Adipocyte (in vitro differentiated cells): ENCODE measurements around the gene SNED1.
"Not testable (repeated sequence)": the region's sequence is repeated elsewhere in the genome, so short reads cannot be mapped to it uniquely, and the experiment has no call there.

Experiments used
- DNase-seq: peaks from one replicate; pipeline ENCODE4 v3.0.0-alpha.2; 2015; ENCODE audit warnings: low read depth
- H3K27me3 ChIP-seq: replicated peaks from 2 replicates; pipeline ENCODE4 v1.7.0; 2013; ENCODE audit warnings: mild to moderate bottlenecking, low read length, moderate library complexity; ENCODE audit not compliant: control insufficient read depth, insufficient read depth
- H3K36me3 ChIP-seq: 2 replicates; pipeline ENCODE4 v1.7.0; 2013; ENCODE audit warnings: low read length, mild to moderate bottlenecking, moderate library complexity; ENCODE audit not compliant: control insufficient read depth, insufficient read depth, severe bottlenecking
- H3K4me1 ChIP-seq: 2 replicates; pipeline ENCODE4 v1.7.0; 2013; ENCODE audit warnings: mild to moderate bottlenecking, low read length, moderate library complexity; ENCODE audit not compliant: control insufficient read depth, insufficient read depth
- H3K4me3 ChIP-seq: 2 replicates; pipeline ENCODE4 v1.7.0; 2013; ENCODE audit warnings: mild to moderate bottlenecking, low read length, moderate library complexity
- H3K9ac ChIP-seq: 2 replicates; pipeline ENCODE4 v1.7.0; 2013; ENCODE audit warnings: mild to moderate bottlenecking, low read length, moderate library complexity
- H3K9me3 ChIP-seq: 2 replicates; pipeline ENCODE4 v1.7.0; 2013; ENCODE audit warnings: mild to moderate bottlenecking, low read length, moderate library complexity; ENCODE audit not compliant: control insufficient read depth

SNED1 gene

GRCh38 chr2:241095594-241096290, 97.3 kb downstream of the SNED1 start:
- no peak overlapping the region for H3K4me3 ChIP-seq
- no peaks in the 10 kb centered on the region for H3K27me3 ChIP-seq
- H3K4me1 ChIP-seq, result peaks cover 26% of the 10 kb centered on the region
- H3K9ac ChIP-seq, result no peak overlapping the region
- H3K36me3 ChIP-seq, result peaks cover 66% of the 10 kb centered on the region
- no peaks in the 10 kb centered on the region for H3K9me3 ChIP-seq
- no peak for DNase-seq

GRCh38 chr2:241096979-241097378, 98.6 kb downstream of the SNED1 start:
- Histone ChIP-seq H3K27me3 (no peaks in the 10 kb centered on the region), H3K9ac (no peak overlapping the region), H3K9me3 (no peaks in the 10 kb centered on the region), H3K36me3 (peaks cover 55% of the 10 kb centered on the region), H3K4me1 (peaks cover 32% of the 10 kb centered on the region), H3K4me3 (no peak overlapping the region)
- no peak for DNase-seq

- no peak overlapping the region for H3K4me3 ChIP-seq
- peaks cover 20% of the 10 kb centered on the region for H3K4me1 ChIP-seq
- no peak for DNase-seq
- H3K36me3 ChIP-seq, result peaks cover 40% of the 10 kb centered on the region
- no peak overlapping the region for H3K9ac ChIP-seq
- no peaks in the 10 kb centered on the region for H3K9me3 ChIP-seq
- no peaks in the 10 kb centered on the region for H3K27me3 ChIP-seq
These were observed 100.8 kb downstream of the SNED1 start for GRCh38 chr2:241099246-241099645.

GRCh38 chr2:241102239-241102803, 103.9 kb downstream of the SNED1 start, which contains the start of gene MTERF4:
TSS of gene MTERF4 (minus strand) at chr2:241102287. CDS start at chr2:241102273, 14 bp downstream.
- Histone ChIP-seq H3K9ac (peak within 1 kb of the TSS; percentile 94), H3K36me3 (peaks cover 11% of the 10 kb centered on the region), H3K4me1 (peaks cover 20% of the 10 kb centered on the region), H3K4me3 (peak within 1 kb of the TSS; percentile 95), H3K9me3 (no peaks in the 10 kb centered on the region), H3K27me3 (no peaks in the 10 kb centered on the region)
- DNase-seq, result peak; percentile 93

GRCh38 chr2:241103176-241103595, 104.8 kb downstream of the SNED1 start:
- Histone ChIP-seq H3K9ac (peak overlapping the region; percentile 94), H3K4me3 (peak overlapping the region; percentile 95), H3K9me3 (no peaks in the 10 kb centered on the region), H3K4me1 (peaks cover 20% of the 10 kb centered on the region), H3K27me3 (no peaks in the 10 kb centered on the region), H3K36me3 (peaks cover 6% of the 10 kb centered on the region)
- DNase-seq, result no peak

GRCh38 chr2:241104611-241105010, 106.2 kb downstream of the SNED1 start:
- peaks cover 20% of the 10 kb centered on the region for H3K4me1 ChIP-seq
- H3K9ac ChIP-seq, H3K9me3 ChIP-seq, H3K27me3 ChIP-seq, H3K36me3 ChIP-seq, DNase-seq, H3K4me3 ChIP-seq: not testable (repeated sequence)

GRCh38 chr2:241105641-241106040, 107.2 kb downstream of the SNED1 start:
- H3K9ac ChIP-seq, result no peak overlapping the region
- peaks cover 19% of the 10 kb centered on the region for H3K4me1 ChIP-seq
- no peaks in the 10 kb centered on the region for H3K9me3 ChIP-seq
- H3K36me3 ChIP-seq, result no peaks in the 10 kb centered on the region
- no peaks in the 10 kb centered on the region for H3K27me3 ChIP-seq
- no peak overlapping the region for H3K4me3 ChIP-seq
- no peak for DNase-seq

- Histone ChIP-seq H3K4me1 (peaks cover 10% of the 10 kb centered on the region), H3K9me3 (no peaks in the 10 kb centered on the region), H3K4me3 (no peak overlapping the region), H3K27me3 (no peaks in the 10 kb centered on the region), H3K9ac (no peak overlapping the region), H3K36me3 (no peaks in the 10 kb centered on the region)
- DNase-seq, result no peak
These were observed 108.8 kb downstream of the SNED1 start for GRCh38 chr2:241107031-241107783.

GRCh38 chr2:241108271-241109209, 110.1 kb downstream of the SNED1 start:
- no peak for DNase-seq
- Histone ChIP-seq H3K36me3 (no peaks in the 10 kb centered on the region), H3K9ac (no peak overlapping the region), H3K27me3 (no peaks in the 10 kb centered on the region), H3K4me3 (no peak overlapping the region), H3K4me1 (peaks cover 1% of the 10 kb centered on the region), H3K9me3 (no peaks in the 10 kb centered on the region)

- no peak overlapping the region for H3K4me3 ChIP-seq
- H3K9ac ChIP-seq, result no peak overlapping the region
- no peak for DNase-seq
- H3K4me1 ChIP-seq, result no peaks in the 10 kb centered on the region
- H3K27me3 ChIP-seq, result no peaks in the 10 kb centered on the region
- no peaks in the 10 kb centered on the region for H3K9me3 ChIP-seq
- H3K36me3 ChIP-seq, result no peaks in the 10 kb centered on the region
These were observed 111.0 kb downstream of the SNED1 start for GRCh38 chr2:241109210-241110088.
